PFSK-1 (cell line): Measurements from ENCODE around the gene TMEM259.

Experiments
- POLR2AphosphoS5 ChIP-seq: IDR thresholded peaks from 2 replicates; pipeline ENCODE4 v1.6.1; 2012; ENCODE audit warnings: low read depth, mild to moderate bottlenecking, control low read depth, low read length, moderate library complexity
- REST ChIP-seq, 2 experiments: IDR thresholded peaks; 2 replicates each; pipeline versions ENCODE4 v1.6.1 to v1.8.0; 2011 to 2012; ENCODE audit warnings: low read depth in 2 of 2, low read length in 2 of 2, control low read depth in 1 of 2, inconsistent platforms in 1 of 2, mild to moderate bottlenecking in 1 of 2, moderate library complexity in 1 of 2; ENCODE audit not compliant: insufficient read depth in 1 of 2
- SIN3A ChIP-seq: IDR thresholded peaks from 2 replicates; pipeline ENCODE4 v1.6.1; 2012; ENCODE audit warnings: mild to moderate bottlenecking, low read length, moderate library complexity, borderline replicate concordance; ENCODE audit not compliant: insufficient read depth

GRCh38 chr19:1003283-1003682, 17.6 kb downstream of the TMEM259 start:
- no peak for TF ChIP-seq REST (IDR thresholded peaks at IDR 0.05; ENCODE audit: insufficient read depth in 1 of 2, low read depth in 2 of 2, low read length in 2 of 2)
- no peak for TF ChIP-seq POLR2AphosphoS5
- no peak for TF ChIP-seq SIN3A
